ENCODE results near the gene DENR.

GRCh38 chr12:122799641-122800243, 47.1 kb downstream of the DENR start:
- no peak for TF ChIP-seq CTCF (conservative IDR thresholded peaks at IDR 0.05)
- no peak for TF ChIP-seq EZH2 (IDR thresholded peaks at IDR 0.05; ENCODE audit: low read depth)

All from PC-9 (cell line).